SK-MEL-5 (cell line): ENCODE data around the gene PLCB4. TPM values are rescaled to one million over a fixed set of nuclear protein-coding genes. Genes with fewer than 3 reads are reported as not detected.
A peak's percentile ranks its signal among the peaks of the same experiment; 100 is the strongest.

Experiments used
- DNase-seq: peaks from one replicate; pipeline ENCODE4 v3.0.0-alpha.2; 2016; ENCODE audit warnings: low read depth, low spot score
- in situ Hi-C: cut with HindIII; loops from 2 replicates; pipeline ENCODE4 v1.10.0; 2016; ENCODE audit warnings: low sequenced_read_pairs, high pct_unique_total_duplicates, low pct_unique_long_range_greater_than_20kb
- total RNA-seq: library from RNA; depleted of rRNA; stranded (reverse); fragments of >200 nt; shearing (Covaris generic); gene quantifications from 2 replicates; pipeline ENCODE4 v1.2.3, GENCODE V29; 2014

The PLCB4 gene
- total RNA-seq, 1 experiment from 2014 or later = 15.8 TPM

DNA sequence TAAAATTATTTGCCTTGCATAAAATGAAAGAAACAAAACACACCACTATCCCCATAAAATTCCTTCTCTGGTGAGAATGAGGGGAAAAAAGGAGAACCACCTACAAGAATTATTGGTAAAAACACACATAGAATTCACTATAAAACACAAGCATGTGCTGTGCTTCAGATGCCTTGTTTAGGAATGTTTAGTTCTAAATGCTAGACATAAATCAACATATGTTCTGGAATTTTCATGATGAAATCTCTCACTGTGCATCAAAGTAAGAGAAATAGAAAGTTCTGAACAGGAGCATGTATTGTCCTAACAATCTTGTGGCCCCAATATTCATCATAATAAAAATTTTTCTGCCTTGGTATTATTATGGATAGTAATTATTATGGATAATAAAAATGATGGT is 111.0 kb downstream of the PLCB4 start:
- DNase-seq = no peak
- in situ Hi-C loops = loop anchor here (10.0 kb wide), 2 partner anchors 215 to 405 kb away; no protein-coding TSS in a partner anchor

GRCh38 chr20:9180481-9181257 is 111.8 kb downstream of the PLCB4 start:
- DNase-seq = no peak
- in situ Hi-C loops = no loop called here

GRCh38 chr20:9185511-9185910 is 116.6 kb downstream of the PLCB4 start:
- DNase-seq = no peak
- in situ Hi-C loops = no loop called here

DNA sequence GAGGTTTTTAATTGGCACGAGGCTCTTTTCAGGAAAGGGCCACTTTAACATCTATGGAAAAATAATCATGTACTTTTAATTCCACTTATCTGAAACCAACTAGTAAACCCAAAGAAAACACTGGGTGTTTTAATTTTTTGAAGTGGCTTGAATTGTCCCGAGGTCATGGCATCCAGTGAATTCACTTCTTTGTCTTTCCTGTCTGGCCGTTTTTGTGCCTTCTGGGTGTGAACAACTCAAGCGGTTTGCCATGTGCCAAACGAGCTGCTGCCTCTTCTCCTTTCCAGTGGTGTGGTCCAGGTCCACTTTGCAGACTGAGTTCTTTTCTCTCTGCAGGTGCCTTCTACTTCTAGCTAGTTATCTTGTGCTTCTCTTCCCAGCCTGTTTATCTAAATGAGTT is 117.5 kb downstream of the PLCB4 start:
- in situ Hi-C loops = no loop called here
- peak; percentile 63 for DNase-seq

GRCh38 chr20:9195031-9195430 is 126.1 kb downstream of the PLCB4 start:
- in situ Hi-C loops = no loop called here
- DNase-seq = no peak

DNA sequence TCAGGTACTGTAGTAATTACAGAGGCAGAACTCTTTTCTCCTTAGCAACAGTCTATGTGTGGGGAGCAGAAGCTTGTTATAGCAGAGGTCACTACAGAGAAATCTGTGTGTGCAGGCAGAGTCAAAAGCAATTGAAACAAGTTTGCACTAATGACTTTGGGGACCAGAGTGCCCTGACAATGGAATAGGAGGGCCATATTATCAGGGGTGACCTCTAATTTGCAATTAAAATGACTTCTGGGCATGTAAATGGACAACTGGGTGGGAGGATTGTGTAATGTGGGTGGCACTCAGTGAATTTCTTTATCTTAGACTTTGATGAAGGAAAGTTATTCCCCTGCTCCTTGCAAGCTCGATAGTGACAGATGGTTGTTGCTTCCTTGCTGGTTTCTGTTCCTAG is 127.2 kb downstream of the PLCB4 start:
- in situ Hi-C loops = no loop called here
- no peak for DNase-seq

- peak; percentile 59 for DNase-seq
- in situ Hi-C loops = no loop called here
Measured at GRCh38 chr20:9198460-9198859, 129.6 kb downstream of the PLCB4 start.

DNA sequence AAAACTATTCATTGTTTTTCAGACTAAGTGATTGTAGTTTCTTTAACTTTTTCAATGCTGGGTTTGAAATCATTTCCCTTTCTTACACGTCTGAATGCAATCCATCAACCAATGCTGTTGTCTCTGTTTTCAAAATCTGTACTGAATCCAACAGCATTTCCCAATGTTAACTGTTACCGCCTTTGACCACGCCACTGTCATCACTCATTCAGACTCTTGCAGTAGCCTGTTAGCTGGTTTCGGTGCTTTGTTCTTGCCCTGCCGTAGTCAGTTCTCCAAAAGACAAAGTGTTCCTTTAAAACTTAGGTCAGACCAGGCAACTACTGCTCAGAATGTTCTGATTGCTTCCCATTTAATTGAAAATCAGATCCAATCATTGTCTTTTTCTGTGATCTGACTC is 131.3 kb downstream of the PLCB4 start:
- no peak for DNase-seq
- in situ Hi-C loops = no loop called here

DNA sequence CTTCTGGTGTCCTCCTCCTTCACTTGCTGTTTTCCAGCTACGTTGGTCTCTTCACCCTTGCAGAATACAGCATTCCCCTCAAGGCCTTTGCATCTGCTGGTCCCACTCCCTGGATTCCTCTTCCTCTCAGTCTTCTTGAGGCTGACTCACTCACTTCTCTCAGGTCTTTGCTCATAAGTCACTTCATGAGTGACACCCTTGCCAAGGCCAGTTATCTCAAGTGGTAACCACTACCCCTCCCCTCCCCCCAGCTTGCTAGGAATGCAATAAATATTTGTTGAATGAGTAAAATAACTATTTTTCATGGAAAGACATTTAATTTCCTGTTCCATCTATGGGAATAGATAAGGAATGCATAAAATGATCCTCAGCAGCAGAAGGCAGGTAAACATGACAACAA is 131.7 kb downstream of the PLCB4 start:
- DNase-seq = no peak
- in situ Hi-C loops = no loop called here

- in situ Hi-C loops = no loop called here
- DNase-seq = no peak
Measured at GRCh38 chr20:9202420-9203080, 133.7 kb downstream of the PLCB4 start.

- no peak for DNase-seq
- in situ Hi-C loops = no loop called here
Measured at GRCh38 chr20:9203081-9203447, 134.2 kb downstream of the PLCB4 start.

DNA sequence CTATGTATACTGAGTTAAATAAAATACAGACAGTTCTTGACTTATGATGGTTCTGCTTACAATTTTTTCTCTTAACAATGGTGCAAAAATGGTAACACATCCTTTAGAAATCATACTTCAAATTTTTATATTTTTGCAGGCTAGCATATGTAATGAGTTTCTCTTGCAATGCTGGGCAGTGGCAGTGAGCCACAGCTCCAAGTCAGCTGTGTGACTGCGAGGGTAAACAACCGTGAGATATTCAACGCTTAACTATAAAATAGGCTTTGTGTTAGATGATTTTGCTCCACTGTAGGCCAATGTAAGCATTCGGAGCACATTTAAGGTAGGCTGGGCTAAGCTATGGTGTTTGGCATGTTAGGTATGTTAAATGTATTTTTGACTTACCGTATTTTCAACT is 136.1 kb downstream of the PLCB4 start:
- DNase-seq = no peak
- in situ Hi-C loops = no loop called here

GRCh38 chr20:9206486-9206885 is 137.6 kb downstream of the PLCB4 start:
- no peak for DNase-seq
- in situ Hi-C loops = no loop called here

- in situ Hi-C loops = no loop called here
- no peak for DNase-seq
Measured at GRCh38 chr20:9207253-9207652, 138.4 kb downstream of the PLCB4 start.

- no peak for DNase-seq
Measured at GRCh38 chr20:9210356-9210755, 141.5 kb downstream of the PLCB4 start.

GRCh38 chr20:9211016-9211760 is 142.3 kb downstream of the PLCB4 start:
- in situ Hi-C loops = no loop called here
- DNase-seq = peak; percentile 50

More at GRCh38 chr20:9210356-9210755, 141.5 kb downstream of the PLCB4 start:
- in situ Hi-C loops = no loop called here

DNA sequence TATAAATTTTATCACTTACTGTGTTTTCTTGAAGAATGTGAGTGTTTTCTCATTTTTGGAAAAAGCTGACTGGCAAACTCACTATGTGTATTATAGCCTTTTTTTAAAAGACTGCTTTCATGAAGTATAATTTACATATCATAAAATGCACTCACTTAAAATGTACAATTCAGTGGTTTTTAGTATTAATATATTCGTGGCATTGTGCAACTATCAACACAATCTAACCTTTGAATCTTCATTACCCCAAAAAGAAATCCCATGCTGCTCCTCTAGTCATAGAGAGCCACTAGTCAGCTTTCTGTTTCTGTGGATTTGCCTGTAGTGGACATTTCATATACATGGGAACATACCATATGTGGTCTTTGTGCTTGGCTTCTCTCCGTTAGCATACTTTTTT is 143.8 kb downstream of the PLCB4 start:
- in situ Hi-C loops = no loop called here
- no peak for DNase-seq

- peak; percentile 39 for DNase-seq
- in situ Hi-C loops = no loop called here
Measured at GRCh38 chr20:9214685-9215084, 145.8 kb downstream of the PLCB4 start.
